HCT116 (cell line): ENCODE measurements around the gene PRPH. TPM values are rescaled to one million over a fixed set of nuclear protein-coding genes. Genes with fewer than 3 reads are reported as not detected.

ENCODE experiments used
- ATAC-seq: fragments of 200-7000 bp; cut with Tn5 transposase; 2 replicates; pipeline ENCODE4 v1.9.1; 2020; ENCODE audit warnings: mild to moderate bottlenecking, moderate library complexity
- BruUV-seq: library from RNA; stranded (reverse); fragments of 400-500 nt; replicated peaks from 2 replicates; lab custom pipeline; 2021; lab: Mats Ljungman, UMichigan
- CTCF ChIA-PET: fragments of 300-600 bp; sonication (Branson Sonifier 250); formaldehyde crosslinking; loops from one replicate; lab custom pipeline; 2021; ENCODE audit warnings: antibody characterized with exemption; lab: Charles Lee
- POLR2A ChIA-PET: fragments of 300-600, 350-600 bp; sonication (Branson Sonifier 250); formaldehyde crosslinking; loops from one replicate; lab custom pipeline; 2021; ENCODE audit warnings: antibody characterized with exemption; lab: Charles Lee
- RAD21 ChIA-PET, 2 experiments: fragments of 300-600 bp; sonication (Branson Sonifier 250); formaldehyde crosslinking; loops; one replicate each; lab custom pipeline; 2023; ENCODE audit warnings: low total read pairs in 2 of 2; ENCODE audit not compliant: uncharacterized antibody in 2 of 2, unreplicated experiment in 2 of 2, low non-redundant PET in 1 of 2; lab: Charles Lee
- DNase-seq: peaks from one replicate; pipeline ENCODE4 v3.0.0-alpha.2; 2010; ENCODE audit warnings: low read depth, low spot score
- H2AFZ ChIP-seq: fragments of 200-600 bp; shearing (Covaris generic), sonication (generic); 2 replicates; pipeline ENCODE4 v1.6.1; 2017; ENCODE audit warnings: low read depth, mixed run types, mixed read lengths, antibody characterized with exemption, low read length; ENCODE audit not compliant: poor library complexity, severe bottlenecking
- H3K27ac ChIP-seq: 2 replicates; pipeline ENCODE4 v1.5.1; 2012; ENCODE audit warnings: low read depth, low read length
- H3K27me3 ChIP-seq: fragments of 200-600 bp; sonication (generic); 2 replicates; pipeline ENCODE4 v1.6.1; 2016; ENCODE audit warnings: mixed run types, low read length, mixed read lengths; ENCODE audit not compliant: insufficient read depth
- H3K36me3 ChIP-seq, 2 experiments: fragments of 200-500 bp in 1 of 2; fragments of 200-600 bp in 1 of 2; sonication (Bioruptor generic) in 1 of 2; sonication (generic) in 1 of 2; 2 replicates each; pipeline versions ENCODE4 v1.5.1 to v1.6.1; 2014 to 2016; ENCODE audit warnings: low read length in 2 of 2, inconsistent platforms in 1 of 2, mixed read lengths in 1 of 2, mixed run types in 1 of 2; ENCODE audit not compliant: insufficient read depth in 2 of 2, control insufficient read depth in 1 of 2
- H3K4me1 ChIP-seq, 2 experiments: fragments of 200-600 bp in 1 of 2; sonication (generic) in 1 of 2; 2 replicates each; pipeline versions ENCODE4 v1.5.1 to v1.6.1; 2012 to 2017; ENCODE audit warnings: low read length in 2 of 2, inconsistent platforms in 1 of 2, mild to moderate bottlenecking in 1 of 2, mixed read lengths in 1 of 2, mixed run types in 1 of 2, moderate library complexity in 1 of 2; ENCODE audit not compliant: insufficient read depth in 2 of 2, control insufficient read depth in 1 of 2
- H3K4me2 ChIP-seq: fragments of 200-600 bp; sonication (generic); 2 replicates; pipeline ENCODE4 v1.6.1; 2017; ENCODE audit warnings: mixed run types, low read length, mixed read lengths
- H3K4me3 ChIP-seq, 2 experiments: fragments of 200-600 bp in 1 of 2; sonication (generic) in 1 of 2; replicated peaks in 1 of 2; 2 replicates each; pipeline ENCODE4 v1.5.1; 2011 to 2016; ENCODE audit warnings: low read length in 2 of 2, control low read depth in 1 of 2, low read depth in 1 of 2, mild to moderate bottlenecking in 1 of 2, mixed read lengths in 1 of 2, mixed run types in 1 of 2
- H3K79me2 ChIP-seq: fragments of 200-600 bp; sonication (generic); 2 replicates; pipeline ENCODE4 v1.6.1; 2017; ENCODE audit warnings: mild to moderate bottlenecking, mixed run types, low read length, moderate library complexity, mixed read lengths; ENCODE audit not compliant: insufficient read depth
- H3K9ac ChIP-seq: fragments of 200-600 bp; sonication (generic); 2 replicates; pipeline ENCODE4 v1.6.1; 2016; ENCODE audit warnings: low read length, mixed read lengths
- H3K9me2 ChIP-seq: fragments of 200-600 bp; sonication (generic), shearing (Covaris generic); 2 replicates; pipeline ENCODE4 v1.6.1; 2017; ENCODE audit warnings: mixed run types, mild to moderate bottlenecking, moderate library complexity; ENCODE audit not compliant: insufficient read depth
- H3K9me3 ChIP-seq, 2 experiments: fragments of 200-500 bp in 1 of 2; fragments of 200-600 bp in 1 of 2; sonication (Bioruptor generic) in 1 of 2; sonication (generic) in 1 of 2; 2 replicates each; pipeline ENCODE4 v1.6.1; 2014 to 2017; ENCODE audit warnings: low read length in 2 of 2, mixed read lengths in 2 of 2, inconsistent platforms in 1 of 2, low read depth in 1 of 2, mild to moderate bottlenecking in 1 of 2, mixed run types in 1 of 2, moderate library complexity in 1 of 2; ENCODE audit not compliant: control insufficient read depth in 1 of 2, insufficient read depth in 1 of 2
- H4K20me1 ChIP-seq: fragments of 200-600 bp; sonication (generic), shearing (Covaris generic); 2 replicates; pipeline ENCODE4 v1.6.1; 2017; ENCODE audit warnings: mixed run types, mild to moderate bottlenecking, moderate library complexity; ENCODE audit not compliant: insufficient read depth
- ATF3 ChIP-seq: IDR thresholded peaks from 2 replicates; pipeline ENCODE4 v1.6.1; 2012
- CBX3 ChIP-seq: IDR thresholded peaks from 2 replicates; pipeline ENCODE4 v1.6.1; 2012; ENCODE audit warnings: low read depth
- CEBPB ChIP-seq: IDR thresholded peaks from 2 replicates; pipeline ENCODE4 v1.6.1; 2012; ENCODE audit warnings: low read depth
- EGR1 ChIP-seq: IDR thresholded peaks from 2 replicates; pipeline ENCODE4 v1.6.1; 2012; ENCODE audit warnings: low read depth
- ELF1 ChIP-seq: IDR thresholded peaks from 2 replicates; pipeline ENCODE4 v1.6.1; 2012; ENCODE audit warnings: low read depth, borderline replicate concordance
- EZH2 ChIP-seq: fragments of 200-600 bp; sonication (generic); IDR thresholded peaks from 2 replicates; pipeline ENCODE4 v1.6.1; 2017; ENCODE audit warnings: antibody characterized with exemption, mixed run types
- EZH2phosphoT487 ChIP-seq: fragments of 200-600 bp; IDR thresholded peaks from 2 replicates; pipeline ENCODE4 v1.6.1; 2018; ENCODE audit warnings: antibody characterized with exemption, borderline replicate concordance
- FOSL1 ChIP-seq: IDR thresholded peaks from 2 replicates; pipeline ENCODE4 v1.6.1; 2012; ENCODE audit warnings: low read depth
- JUND ChIP-seq: IDR thresholded peaks from 2 replicates; pipeline ENCODE4 v1.6.1; 2012
- POLR2A ChIP-seq: IDR thresholded peaks from 2 replicates; pipeline ENCODE4 v1.7.0; 2011; ENCODE audit warnings: borderline replicate concordance; ENCODE audit not compliant: insufficient read depth, insufficient read length; ENCODE audit errors: extremely low read depth
- POLR2AphosphoS5 ChIP-seq: IDR thresholded peaks from 2 replicates; pipeline ENCODE4 v1.6.1; 2011; ENCODE audit warnings: mild to moderate bottlenecking, low read depth, low read length, moderate library complexity
- RAD21 ChIP-seq: IDR thresholded peaks from 2 replicates; pipeline ENCODE4 v1.6.1; 2012; ENCODE audit warnings: low read depth, mild to moderate bottlenecking
- SP1 ChIP-seq: IDR thresholded peaks from 2 replicates; pipeline ENCODE4 v1.6.1; 2012; ENCODE audit warnings: low read depth
- SRF ChIP-seq: IDR thresholded peaks from 2 replicates; pipeline ENCODE4 v1.6.1; 2012; ENCODE audit warnings: low read depth
- TCF7L2 ChIP-seq: IDR thresholded peaks from 2 replicates; pipeline ENCODE4 v1.7.0; 2011; ENCODE audit warnings: borderline replicate concordance, inconsistent platforms; ENCODE audit not compliant: insufficient read depth, insufficient read length; ENCODE audit errors: extremely low read depth
- YY1 ChIP-seq: IDR thresholded peaks from 2 replicates; pipeline ENCODE4 v1.6.1; 2011; ENCODE audit warnings: low read length, low read depth, moderate library complexity, mild to moderate bottlenecking; ENCODE audit not compliant: insufficient replicate concordance; ENCODE audit errors: extremely low read depth
- ZFX ChIP-seq: fragments of 450-650 bp; IDR thresholded peaks from 2 replicates; pipeline ENCODE4 v1.6.1; 2017
- intact Hi-C: fragments of 100-400 bp; cut with micrococcal nuclease; formaldehyde crosslinking; loops from 2 replicates; pipeline ENCODE4 v1.10.0; 2022
- total RNA-seq: library from RNA; stranded (reverse); gene quantifications from one replicate; pipeline ENCODE4 v1.2.1, GENCODE V29; 2021; ENCODE audit not compliant: unreplicated experiment

The PRPH gene
- total RNA-seq, 1 experiment from 2014 or later = 6.7 TPM

GRCh38 chr12:49345051-49345824 lies 50.3 kb downstream of the PRPH start:
- ATAC-seq = no peak
- no TSS peak for BruUV-seq
- H3K4me2 ChIP-seq = no peak overlapping the region
- no peak overlapping the region for H2AFZ ChIP-seq
- no peaks in the 10 kb centered on the region for H4K20me1 ChIP-seq
- RAD21 ChIA-PET = no interaction called here
- intact Hi-C loops = no loop called here
- no peaks in the 10 kb centered on the region for H3K9me2 ChIP-seq
- no peak overlapping the region for H3K4me3 ChIP-seq
- H3K4me1 ChIP-seq = peaks cover 35 to 54% of the 10 kb centered on the region in 2 experiments
- no peak overlapping the region; the same call in 1 of the 2 replicates for H3K27ac ChIP-seq
- no peak overlapping the region for H3K9ac ChIP-seq
- peaks cover 4% of the 10 kb centered on the region; the same call in 1 of the 2 replicates for H3K79me2 ChIP-seq
- TF ChIP-seq EZH2phosphoT487 = no peak
- TF ChIP-seq EGR1 = no peak
- TF ChIP-seq SP1 = no peak
- no peak for TF ChIP-seq RAD21
- no peak for TF ChIP-seq CEBPB
- TF ChIP-seq, all 23 proteins: peak for 0
- Histone ChIP-seq H3K9me3 (no peaks in the 10 kb centered on the region), H3K27me3 (no peaks in the 10 kb centered on the region), H3K36me3 (no peaks in the 10 kb centered on the region)
- POLR2A ChIA-PET = no interaction called here
- DNase-seq = no peak
- CTCF ChIA-PET = interaction anchor here (2.6 to 3.1 kb wide), 2 partner anchors 48 to 55 kb away, joined by 23 to 44 read pairs; no protein-coding TSS in a partner anchor

- TF ChIP-seq ELF1 (no peak), YY1 (no peak), ATF3 (no peak), ZFX (no peak), FOSL1 (no peak), TCF7L2 (no peak), CBX3 (no peak), POLR2AphosphoS5 (no peak), EZH2 (no peak), POLR2A (no peak), SRF (no peak), RAD21 (no peak), EGR1 (no peak), JUND (no peak)
- Histone ChIP-seq H3K9ac (peak overlapping the region; percentile 79; the same call in 1 of the 2 replicates), H4K20me1 (no peaks in the 10 kb centered on the region), H3K79me2 (peaks cover 4% of the 10 kb centered on the region; the same call in 1 of the 2 replicates), H3K27me3 (no peaks in the 10 kb centered on the region), H2AFZ (no peak overlapping the region), H3K4me2 (peak overlapping the region; percentile 88), H3K4me3 (peak overlapping the region in 1 of 2 experiments; percentile 73; a peak in 2 of 4 replicates), H3K27ac (no peak overlapping the region; the same call in 1 of the 2 replicates), H3K36me3 (peaks cover 0 to 3% of the 10 kb centered on the region in 2 experiments; a peak in 1 of 4 replicates), H3K4me1 (peaks cover 37 to 53% of the 10 kb centered on the region in 2 experiments), H3K9me3 (no peaks in the 10 kb centered on the region), H3K9me2 (no peaks in the 10 kb centered on the region)
- RAD21 ChIA-PET = no interaction called here
- CTCF ChIA-PET = interaction anchor here (1.4 to 4.2 kb wide), 8 partner anchors 9 to 235 kb away, joined by 5 to 74 read pairs (median 26); partner anchors contain the start of genes C1QL4 and TROAP
- no peak for ATAC-seq
- POLR2A ChIA-PET = interaction anchor here (0.8 kb wide), 1 partner anchor 82 kb away, joined by 5 read pairs; no protein-coding TSS in a partner anchor
- BruUV-seq = no TSS peak
- intact Hi-C loops = no loop called here
- DNase-seq = no peak
Observed at GRCh38 chr12:49345825-49346658, 51.1 kb downstream of the PRPH start.
